DMS153 (cell line): ENCODE measurements around the gene CALB2.
A peak's percentile ranks its signal among the peaks of the same experiment; 100 is the strongest.
"Not testable (repeated sequence)": the region's sequence is repeated elsewhere in the genome, so short reads cannot be mapped to it uniquely, and the experiment has no call there.

Experiments used
- DNase-seq: peaks from one replicate; lab custom pipeline; 2025; lab: John Stamatoyannopoulos, UW

Gene CALB2, protein sequence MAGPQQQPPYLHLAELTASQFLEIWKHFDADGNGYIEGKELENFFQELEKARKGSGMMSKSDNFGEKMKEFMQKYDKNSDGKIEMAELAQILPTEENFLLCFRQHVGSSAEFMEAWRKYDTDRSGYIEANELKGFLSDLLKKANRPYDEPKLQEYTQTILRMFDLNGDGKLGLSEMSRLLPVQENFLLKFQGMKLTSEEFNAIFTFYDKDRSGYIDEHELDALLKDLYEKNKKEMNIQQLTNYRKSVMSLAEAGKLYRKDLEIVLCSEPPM

DNA sequence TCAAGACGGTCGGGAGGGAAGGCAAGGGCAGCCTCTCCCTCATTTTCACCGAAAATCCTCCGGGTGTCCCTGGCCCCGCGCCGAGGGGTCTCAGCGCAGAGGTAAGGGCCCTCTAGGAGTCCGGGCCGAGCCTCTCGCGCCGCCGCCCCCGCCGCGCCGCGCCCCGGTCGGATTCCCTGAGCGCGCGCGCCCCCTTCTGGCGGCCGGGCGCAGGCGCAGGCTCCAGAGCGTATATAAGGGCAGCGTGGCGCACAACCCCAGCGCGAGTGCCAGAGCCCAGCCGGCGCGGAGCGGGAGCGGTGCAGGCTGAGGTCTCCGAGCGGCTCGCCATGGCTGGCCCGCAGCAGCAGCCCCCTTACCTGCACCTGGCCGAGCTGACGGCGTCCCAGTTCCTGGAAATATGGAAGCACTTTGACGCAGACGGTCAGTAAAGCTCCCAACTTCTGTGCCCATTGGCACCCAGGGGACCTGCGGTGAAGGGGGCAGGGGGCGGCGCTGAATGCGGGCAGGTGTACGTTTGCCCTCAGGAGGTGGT lies at the start of gene CALB2:
TSS of gene CALB2 (plus strand) at position 260 of the 535 bp plus-strand sequence. CDS start at position 330, 70 bp downstream.
- peak; percentile 29 for DNase-seq

DNA sequence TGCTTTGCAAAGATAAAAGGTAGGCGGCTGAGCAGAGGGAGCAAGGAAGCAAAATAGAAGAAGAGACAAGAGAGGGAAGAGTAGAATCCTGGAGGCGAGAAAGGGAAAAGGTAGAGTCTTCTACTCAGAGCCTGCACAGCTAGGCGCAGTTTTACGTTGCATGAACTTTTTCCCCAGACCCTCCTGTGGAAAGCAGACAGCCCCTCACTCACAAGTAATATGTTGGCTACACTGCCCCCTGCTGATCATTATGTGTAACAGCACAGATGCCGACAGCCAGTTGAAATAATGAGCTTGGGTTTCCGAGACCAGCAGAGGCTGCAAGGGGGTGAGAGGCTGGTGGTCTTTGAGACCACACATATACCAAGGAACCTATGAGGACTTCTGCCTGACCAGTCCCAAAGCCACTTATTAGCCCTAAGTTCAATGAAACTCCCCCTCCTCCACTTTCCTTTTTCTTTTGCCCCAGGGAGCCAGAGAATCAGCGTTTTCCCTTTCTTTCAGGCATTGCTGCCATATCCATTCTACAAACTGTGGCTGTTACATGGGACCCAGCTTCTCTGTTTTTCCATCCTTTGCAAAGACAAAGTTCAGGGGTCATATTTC lies 46.9 kb upstream of the CALB2 start:
- DNase-seq = no peak

DNA sequence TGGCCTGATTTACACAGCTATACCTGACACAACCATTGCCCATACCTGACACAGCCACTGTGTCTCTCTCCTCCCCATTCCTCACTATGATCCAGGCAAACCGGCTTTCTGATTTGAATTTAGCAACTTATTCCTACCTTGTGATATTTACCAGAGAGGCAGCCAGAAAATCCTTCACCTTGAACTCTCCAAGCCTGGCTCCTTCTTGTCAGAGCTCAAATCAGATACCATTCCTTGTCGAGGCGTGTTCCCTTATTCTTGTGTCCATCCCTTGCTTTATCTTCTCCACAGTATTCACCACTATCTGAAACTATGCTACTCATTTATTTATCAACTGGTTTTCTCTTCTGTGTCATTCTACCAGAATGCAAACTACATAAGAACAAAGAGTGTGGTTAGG lies 44.9 kb upstream of the CALB2 start:
- DNase-seq = not testable (repeated sequence)

DNA sequence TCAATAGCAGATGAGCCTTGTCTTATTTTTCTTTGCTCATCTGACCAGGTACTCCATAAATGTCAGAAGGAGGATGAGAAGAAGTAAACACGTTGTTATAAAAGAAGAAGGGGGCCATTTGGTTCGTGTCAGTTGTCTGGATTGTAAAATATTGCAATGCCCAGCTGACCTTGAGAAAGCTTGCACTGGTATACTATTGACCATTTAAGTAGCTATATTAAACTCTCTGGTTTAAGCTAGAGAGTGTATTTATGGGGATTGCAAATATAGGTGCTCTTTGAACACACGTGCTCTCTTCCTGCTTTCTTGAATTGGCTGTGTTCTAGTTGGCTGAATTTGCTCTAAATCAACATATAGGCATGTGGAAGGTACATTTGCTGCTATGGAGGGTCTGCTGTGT lies 43.3 kb upstream of the CALB2 start:
- no peak for DNase-seq

DNA sequence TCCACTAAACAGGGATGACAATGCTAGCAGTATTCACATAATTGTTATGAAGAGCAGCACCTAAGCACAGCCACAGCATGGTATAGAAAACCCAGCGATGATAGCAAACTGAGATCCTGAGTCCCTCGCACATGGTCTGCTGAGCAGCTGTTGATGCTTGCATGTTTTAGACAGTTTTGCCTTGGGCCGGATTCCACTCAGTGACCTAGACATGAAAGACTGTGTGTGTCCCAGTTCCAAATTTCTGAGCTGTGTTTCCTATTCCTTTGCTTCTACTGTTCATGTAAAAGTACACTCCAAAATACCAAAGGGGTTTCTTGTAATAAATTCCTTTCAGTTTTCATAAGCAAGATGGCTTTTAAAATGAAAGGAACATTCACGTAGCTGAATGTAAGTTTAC lies 38.5 kb upstream of the CALB2 start:
- DNase-seq = no peak

DNA sequence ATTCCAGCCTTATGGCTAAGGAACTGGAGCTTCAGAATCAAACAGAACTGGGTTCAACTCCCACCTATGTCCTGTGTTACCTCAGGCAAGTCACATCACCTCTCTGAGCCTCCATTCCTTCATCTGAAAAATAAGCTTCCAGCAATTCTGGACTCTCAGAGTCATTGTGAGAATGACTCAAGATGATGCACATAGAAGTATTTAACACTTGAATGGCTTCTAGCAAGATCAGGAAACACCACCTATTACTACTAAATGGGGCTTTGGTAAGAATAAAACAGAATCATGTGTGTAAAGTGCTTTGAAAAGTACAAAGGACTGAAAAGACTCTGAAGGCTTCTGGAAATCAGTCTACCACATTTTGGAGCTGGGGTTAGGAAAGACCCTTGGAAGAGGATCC lies 30.8 kb upstream of the CALB2 start:
- no peak for DNase-seq

DNA sequence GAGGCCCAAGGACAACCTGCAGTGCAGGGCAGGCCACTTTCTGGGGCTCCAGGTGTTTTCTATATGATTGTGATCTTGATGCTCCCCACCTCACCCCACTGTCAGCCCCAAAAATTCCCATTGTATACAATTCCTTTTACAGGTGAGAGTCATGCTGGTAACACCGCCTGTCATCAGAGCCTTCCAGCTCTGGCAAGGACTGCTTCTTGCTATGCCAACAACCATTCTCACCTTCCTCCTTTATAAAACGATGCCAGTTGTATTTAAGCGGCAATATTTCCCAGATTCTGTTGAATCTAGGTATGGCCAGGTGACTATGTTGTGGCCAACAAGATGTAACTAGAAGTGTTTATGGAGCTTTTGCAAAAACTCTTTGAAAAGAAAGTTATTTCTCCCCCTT lies 30.4 kb upstream of the CALB2 start:
- DNase-seq = no peak

DNA sequence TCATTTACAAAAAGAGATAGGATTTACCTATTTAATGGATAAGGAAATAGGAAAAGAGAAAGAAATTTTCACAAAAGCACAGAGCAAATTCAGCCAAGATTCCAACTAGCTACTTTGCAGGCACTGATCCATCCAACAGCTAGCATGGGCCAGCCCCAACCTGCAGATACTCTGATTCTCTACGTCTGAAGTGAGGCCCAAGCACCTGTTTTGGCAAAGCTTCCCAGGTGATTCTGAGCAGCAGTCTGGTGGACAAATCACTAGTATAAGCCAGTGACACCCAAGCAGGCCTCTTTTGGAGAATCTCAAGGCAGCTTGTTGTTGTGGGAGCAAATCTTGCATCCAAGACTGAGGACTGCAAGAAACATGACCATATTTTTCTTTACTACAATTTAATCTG lies 20.9 kb upstream of the CALB2 start:
- DNase-seq = no peak

DNA sequence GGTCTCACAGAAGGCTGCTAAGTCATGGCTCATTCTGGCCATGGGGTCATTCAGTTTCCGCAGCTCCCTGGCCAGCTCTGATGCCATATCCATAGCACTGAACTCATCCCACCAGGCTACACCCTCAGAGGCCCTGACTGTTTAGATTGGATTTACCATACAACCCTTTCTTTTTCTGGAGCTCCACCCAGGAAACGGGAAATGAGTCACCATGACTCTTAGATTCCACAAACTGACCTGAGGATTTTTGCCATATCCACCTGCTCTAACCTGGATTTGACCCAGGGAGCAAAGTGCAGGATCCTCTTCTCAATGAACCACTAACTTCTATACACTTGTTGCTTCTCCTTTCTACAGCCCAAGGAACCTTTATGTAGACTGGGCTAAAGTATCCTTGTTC lies 20.3 kb upstream of the CALB2 start:
- no peak for DNase-seq

DNA sequence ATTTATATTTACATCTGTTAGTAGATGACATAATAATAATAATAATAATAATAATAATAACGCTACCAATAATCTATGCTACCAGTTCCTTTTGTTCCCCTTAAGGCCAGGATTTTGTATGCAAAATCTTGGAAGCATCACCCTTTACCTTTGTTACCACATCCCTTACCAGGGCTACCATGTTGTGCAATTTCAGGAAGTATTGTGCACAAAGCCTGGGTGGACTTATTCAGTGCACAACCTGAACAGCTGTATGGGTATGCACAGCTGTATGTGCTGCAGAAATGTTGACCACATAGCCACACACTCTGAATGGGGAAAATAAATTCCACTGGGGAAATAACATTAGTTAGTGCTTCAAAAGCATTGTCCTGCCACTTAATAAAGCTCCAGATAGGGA lies 19.9 kb upstream of the CALB2 start:
- DNase-seq = no peak

DNA sequence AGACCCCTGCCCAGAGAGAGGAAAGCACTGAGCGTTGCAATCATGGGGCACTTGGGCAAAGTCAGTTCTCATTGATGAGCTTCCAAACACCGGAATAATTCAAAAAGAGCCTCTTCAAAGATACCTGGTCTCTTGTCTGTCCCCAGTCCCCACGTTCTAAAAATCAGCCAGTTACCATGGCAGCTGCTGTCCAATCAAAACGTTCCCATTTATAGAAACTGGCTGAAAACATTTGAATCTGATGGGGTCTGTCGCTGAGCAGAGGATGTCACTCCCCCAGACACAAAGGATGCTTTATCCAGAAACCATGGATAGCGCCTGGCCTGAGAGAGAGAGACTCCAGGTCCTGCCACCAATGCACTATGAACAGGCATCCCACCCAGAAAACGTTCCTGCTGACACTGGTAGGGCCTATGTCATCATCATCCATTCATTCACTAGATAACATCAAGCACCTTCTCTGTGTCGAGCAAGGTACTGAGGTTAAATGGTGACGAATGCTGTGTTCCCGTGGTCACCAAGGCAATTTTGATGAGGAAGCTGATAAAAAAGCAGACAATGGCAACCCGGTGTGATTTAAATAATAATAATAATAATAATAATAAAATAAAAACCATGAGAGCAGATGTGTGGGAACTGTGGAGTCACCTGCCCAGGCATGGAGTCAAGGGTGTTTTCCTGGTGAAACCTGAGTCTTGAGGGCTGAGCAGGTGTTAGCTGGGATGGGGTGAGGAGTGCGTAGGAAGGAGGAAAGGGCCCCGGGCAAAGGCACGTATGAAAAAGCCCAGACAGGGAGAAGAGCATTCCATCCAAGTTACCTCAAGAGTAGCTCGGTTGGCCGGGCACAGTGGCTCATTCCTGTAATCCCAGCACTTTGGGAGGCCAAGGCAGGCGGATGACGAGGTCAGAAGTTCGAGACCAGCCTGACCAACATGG lies 19.0 kb upstream of the CALB2 start:
- DNase-seq = peak; percentile 69

DNA sequence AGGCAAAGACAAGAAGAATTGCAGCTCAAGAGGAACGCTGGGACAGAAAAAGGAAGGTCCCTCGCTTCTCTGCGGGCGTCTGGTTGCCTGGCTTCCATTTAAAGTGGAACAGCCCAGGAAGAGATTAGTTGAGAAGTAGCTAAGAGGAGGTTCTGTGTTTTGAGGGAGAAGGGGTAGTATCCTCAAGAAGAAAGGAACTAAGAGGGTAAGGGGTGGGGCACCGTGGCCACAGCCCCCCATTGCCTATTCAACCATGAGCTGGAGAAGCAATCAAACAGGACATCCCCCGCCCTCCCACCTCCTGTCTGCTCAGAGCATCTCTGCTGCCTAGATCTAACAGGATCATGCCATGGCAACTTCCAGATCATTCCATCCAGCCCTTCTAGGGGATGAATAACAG lies 18.1 kb upstream of the CALB2 start:
- DNase-seq = no peak

DNA sequence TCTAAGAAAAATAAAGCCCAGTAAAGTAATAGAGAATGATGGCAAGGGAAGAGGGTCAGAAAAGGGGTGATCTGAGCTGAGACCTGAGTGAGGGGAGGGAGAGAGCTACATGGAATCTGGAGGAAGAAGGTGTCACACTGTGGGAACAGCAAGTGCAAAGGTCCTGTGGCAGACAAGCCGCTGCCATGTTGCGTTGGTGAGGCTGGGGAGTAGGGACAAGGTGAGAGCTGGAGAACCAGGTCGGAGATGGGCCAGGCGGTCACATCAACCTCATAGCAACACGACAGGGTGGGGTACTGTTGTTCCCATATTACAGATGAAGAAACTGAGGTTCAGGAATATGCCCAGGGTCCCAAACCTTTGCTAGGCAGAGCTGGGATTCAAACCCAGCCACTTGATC lies 16.6 kb upstream of the CALB2 start:
- no peak for DNase-seq

DNA sequence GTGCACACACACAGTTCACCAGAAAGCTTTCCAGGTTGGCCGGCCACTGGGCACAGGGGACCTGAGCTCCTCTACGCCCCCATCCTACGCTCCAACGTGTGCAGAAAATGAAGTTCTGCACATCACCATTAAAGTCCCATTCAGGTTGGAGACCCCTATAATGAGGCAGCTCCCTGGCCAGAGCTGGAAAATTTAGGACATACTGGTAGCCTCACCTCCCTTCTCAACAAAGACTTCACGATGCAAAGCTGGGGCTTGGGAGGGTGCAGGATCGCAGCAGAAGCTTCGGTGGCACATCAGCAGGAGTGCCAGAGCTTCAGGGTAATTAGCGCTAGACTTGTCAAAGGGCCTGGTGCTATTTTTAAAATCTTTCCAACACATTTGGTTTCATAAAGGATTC lies 15.4 kb upstream of the CALB2 start:
- no peak for DNase-seq

DNA sequence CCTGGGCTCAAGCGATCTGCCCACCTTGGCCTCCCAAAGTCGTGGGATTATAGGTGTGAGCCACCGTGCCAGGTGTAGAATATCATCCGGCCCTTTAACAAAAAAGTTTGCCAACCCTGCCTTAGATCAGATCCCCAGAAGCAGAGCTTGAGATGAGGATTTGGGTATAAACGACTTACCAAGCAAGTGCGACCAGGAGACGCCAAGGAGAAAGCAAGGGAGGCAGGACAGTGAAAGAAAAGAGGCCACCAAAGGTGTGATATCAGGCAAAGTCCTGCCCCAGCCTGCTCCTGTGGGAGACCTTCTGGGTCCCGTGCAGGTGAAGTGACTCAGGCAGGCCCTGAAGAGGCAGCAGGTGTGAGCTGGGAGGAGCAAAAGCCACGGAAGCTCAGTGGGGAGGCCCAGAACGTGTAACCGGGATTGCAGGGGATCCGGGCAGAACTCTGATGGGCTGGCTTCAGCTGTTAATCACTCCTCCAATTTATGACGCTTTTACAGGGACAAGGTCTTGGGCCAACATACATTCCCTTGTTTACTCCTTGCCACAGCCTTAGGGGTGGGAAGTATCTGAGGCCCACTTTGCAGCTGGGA lies 14.1 kb upstream of the CALB2 start:
- DNase-seq = no peak

DNA sequence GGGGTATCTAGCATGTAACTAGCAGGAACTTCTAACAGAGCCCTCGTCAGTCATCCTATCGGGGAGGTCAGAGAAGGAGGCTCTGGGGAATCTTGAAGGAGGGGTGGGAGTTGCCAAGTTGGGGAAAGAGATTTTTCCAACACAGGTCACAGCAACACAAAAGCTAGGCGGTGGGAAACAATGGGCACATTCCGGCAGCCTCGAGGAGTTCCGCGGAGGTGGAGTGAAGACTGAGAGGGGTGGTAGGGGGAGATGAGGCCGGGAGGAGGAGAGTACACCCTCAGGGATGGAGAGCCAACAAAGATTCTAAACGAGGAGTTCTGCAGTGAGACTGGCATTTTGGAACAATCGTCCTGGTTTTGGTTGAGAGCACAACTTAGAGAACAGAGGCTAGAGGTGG lies 13.5 kb upstream of the CALB2 start:
- DNase-seq = no peak

DNA sequence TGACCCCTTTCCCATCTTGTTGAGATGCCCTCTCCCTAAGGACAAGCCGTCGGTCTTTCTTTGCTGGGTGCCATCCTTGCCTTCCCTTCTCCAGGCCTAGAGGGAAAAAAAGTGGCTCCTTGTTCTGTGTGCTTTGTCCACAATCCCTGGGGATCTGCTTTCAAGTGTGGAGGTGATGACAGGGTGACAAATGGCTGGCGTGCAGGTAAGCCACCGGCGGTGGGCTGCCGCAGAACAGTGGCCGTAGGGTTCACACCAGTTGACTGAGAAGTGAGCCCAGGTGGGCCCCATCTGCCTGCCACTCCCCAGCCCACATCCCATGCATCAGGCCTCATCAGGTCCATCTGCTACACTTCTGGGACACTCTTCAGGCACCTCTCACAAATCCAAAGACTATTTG lies 11.4 kb upstream of the CALB2 start:
- DNase-seq = peak; percentile 82

DNA sequence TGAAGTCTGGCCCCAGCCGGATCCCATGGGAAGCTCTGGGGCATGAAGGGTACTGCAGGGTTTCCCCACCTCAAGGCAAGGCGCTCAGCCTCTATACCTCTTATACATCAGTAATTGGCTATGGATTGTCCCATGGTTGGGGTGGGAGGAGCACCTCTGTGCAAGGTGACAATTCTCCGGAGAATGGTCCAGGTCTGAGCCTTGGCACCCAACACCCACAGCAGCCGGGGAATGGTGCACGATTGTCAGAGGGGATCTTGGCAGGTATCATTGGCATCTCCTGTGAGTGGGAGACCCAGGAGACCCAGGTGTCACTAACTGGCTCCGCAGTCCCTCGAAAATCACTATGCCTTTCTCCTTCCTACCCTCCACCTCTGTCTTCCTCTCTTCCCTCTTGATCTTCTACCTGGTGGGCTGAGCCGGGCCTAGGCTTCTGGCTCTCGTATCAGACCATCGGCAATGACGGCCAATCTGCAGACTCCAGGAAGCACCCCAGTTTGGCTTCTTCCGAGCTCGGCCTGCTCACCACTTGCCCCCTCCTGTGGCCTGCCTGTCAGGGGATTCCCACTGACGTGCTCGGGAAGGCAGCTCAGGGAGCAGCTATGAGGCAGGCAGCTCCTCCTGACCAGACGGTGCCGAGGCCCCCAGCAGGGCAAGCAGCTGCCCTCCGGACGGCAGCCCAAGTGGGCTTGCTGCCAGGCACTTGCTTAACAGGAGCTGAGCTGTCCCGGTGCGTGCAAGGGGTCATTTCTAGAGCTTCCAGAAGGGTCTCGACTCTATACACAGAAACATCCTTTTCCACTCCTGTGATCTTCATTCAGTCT lies 10.0 kb upstream of the CALB2 start:
- no peak for DNase-seq

DNA sequence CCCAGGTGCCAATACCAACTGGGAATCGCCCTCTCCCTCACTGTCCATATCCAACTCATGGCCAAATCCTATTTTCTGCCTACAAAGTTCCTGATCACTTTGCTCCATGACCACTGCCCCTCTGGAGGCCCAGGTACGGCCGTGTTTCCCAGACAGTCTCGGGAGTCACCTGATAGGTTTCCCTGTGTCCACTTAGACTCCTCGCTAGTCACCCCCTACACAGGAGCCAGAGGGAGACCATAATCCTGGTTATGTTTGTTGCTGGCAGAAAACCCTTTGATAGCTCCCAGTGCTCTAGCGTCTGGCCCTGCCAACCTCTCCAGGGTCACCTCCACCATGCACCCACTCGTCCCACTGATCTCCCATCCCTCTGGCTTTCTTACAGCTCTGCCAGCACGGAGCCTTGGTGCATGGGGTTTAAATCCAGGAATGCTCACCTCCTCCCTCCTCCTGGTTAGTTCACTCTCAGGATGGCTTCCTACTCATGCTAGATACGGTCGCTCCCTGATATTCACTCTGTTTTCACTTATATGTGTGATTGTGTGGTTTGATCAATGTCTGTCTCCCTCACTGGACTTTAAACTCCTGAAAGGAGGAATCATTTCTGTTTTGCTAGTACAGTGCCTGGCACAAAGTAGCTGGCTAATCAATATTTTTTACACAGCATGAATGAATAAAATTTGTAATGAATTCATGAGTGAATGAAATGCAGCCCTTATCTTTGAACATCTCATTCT lies 7.5 kb upstream of the CALB2 start:
- DNase-seq = no peak

DNA sequence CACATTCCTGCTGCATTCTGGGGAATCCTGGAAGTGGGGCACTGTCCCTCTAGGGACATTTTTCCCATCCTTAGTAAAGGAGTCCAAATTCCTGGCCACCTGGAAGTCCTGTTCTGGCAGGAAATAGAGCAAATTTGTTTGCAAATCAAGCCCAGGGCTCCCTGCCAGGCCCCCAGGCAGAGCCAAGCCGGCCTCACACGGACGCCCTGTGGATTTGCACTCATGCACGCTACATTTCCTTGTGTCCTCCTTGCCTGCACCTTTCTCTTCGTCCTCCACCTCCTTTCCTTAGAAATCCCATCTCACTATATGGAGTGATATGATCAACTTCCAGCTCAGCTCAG lies 7.0 kb upstream of the CALB2 start:
- no peak for DNase-seq

DNA sequence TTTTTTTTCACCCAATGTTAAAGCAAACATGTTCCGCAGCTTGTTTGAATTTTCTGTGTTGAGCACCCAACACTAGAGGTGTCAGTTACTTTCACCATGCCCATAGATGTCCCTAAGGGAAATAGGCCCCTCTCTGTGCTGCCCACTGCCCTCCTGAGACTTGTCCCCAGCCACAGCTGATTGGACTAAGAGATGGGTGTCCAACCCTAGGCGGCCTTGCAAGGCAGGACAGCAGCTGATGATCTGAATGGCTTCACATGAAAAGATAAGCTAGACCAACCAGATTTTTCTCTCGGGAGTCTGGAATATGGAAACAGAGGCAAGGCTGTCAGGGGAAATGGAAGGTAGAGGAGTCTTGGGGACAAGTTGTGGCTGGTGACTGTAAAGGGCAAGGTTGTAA lies 6.1 kb upstream of the CALB2 start:
- no peak for DNase-seq
